Esophagus muscularis mucosa (tissue), 4 donors: Measurements from ENCODE around the gene ACAN. TPM values are rescaled to one million over a fixed set of nuclear protein-coding genes. Genes with fewer than 3 reads are reported as not detected.

Experiments
- DNase-seq: peaks from one replicate; pipeline ENCODE4 v3.0.0-alpha.2; 2017; ENCODE audit errors: extremely low spot score
- H3K27ac ChIP-seq, 4 donors: fragments of 200-600 bp; sonication (generic); replicated peaks in 1 of 4; 1 replicate in 3 of 4; 2 replicates in 1 of 4; pipeline ENCODE4 v1.5.1; 2016 to 2019; ENCODE audit warnings: mild to moderate bottlenecking in 1 of 4
- H3K27me3 ChIP-seq, 4 donors: fragments of 200-600 bp; sonication (generic); one replicate each; pipeline versions ENCODE4 v1.5.1 to v1.6.0; 2016 to 2019
- H3K36me3 ChIP-seq, 4 donors: fragments of 200-600 bp; sonication (generic); one replicate each; pipeline ENCODE4 v1.5.1; 2016 to 2019
- H3K4me1 ChIP-seq, 4 donors: fragments of 200-600 bp; sonication (generic); one replicate each; pipeline ENCODE4 v1.5.1; 2016 to 2019
- H3K4me3 ChIP-seq, 4 donors: fragments of 200-600 bp; sonication (generic); 1 replicate in 2 of 4; 2 replicates in 2 of 4; pipeline ENCODE4 v1.5.1; 2016 to 2019; ENCODE audit warnings: mild to moderate bottlenecking in 4 of 4, moderate library complexity in 1 of 4
- H3K9me3 ChIP-seq, 4 donors: fragments of 200-600 bp; sonication (generic); 1 replicate in 3 of 4; 2 replicates in 1 of 4; pipeline ENCODE4 v1.5.1; 2016 to 2019
- EP300 ChIP-seq: sonication (generic); formaldehyde crosslinking; IDR thresholded peaks from one replicate; pipeline ENCODE4 v1.6.1; 2017; ENCODE audit warnings: antibody characterized with exemption
- POLR2A ChIP-seq: fragments of 450-650 bp; IDR thresholded peaks from one replicate; pipeline ENCODE4 v1.6.1; 2017; ENCODE audit warnings: antibody characterized with exemption, moderate library complexity, mild to moderate bottlenecking, low read depth
- POLR2AphosphoS5 ChIP-seq, 2 donors: sonication (generic); formaldehyde crosslinking; IDR thresholded peaks; one replicate each; pipeline ENCODE4 v1.6.1; 2017; ENCODE audit warnings: antibody characterized with exemption in 2 of 2
- WGBS: methylation state at CpG from one replicate; pipeline ENCODE4 v1.1.5; 2018; 5-methylcytosine and 5-hydroxymethylcytosine counted together
- intact Hi-C: fragments of 100-400 bp; cut with DNase I; formaldehyde crosslinking; loops from one replicate; pipeline ENCODE4 v1.15.1; 2023
- total RNA-seq, 4 donors: library from RNA; depleted of rRNA; stranded (reverse); fragments of >200 nt; gene quantifications; one replicate each; pipeline versions ENCODE4 v1.1.0 to v1.2.1, GENCODE V29; 2016
- TF ChIP-seq, protein P1 (sequence below), 3 experiments: fragments of 200-600 bp in 2 of 3; fragments of 450-650 bp in 1 of 3; sonication (generic) in 2 of 3; IDR thresholded peaks; one replicate each; pipeline ENCODE4 v1.5.1; 2017 to 2019; ENCODE audit warnings: antibody characterized with exemption in 3 of 3, mild to moderate bottlenecking in 2 of 3, moderate library complexity in 1 of 3

The ACAN gene
- total RNA-seq, 4 donors from 2014 or later: under 0.01 to 0.11 (median 0.06) TPM; not detected in 1

DNA sequence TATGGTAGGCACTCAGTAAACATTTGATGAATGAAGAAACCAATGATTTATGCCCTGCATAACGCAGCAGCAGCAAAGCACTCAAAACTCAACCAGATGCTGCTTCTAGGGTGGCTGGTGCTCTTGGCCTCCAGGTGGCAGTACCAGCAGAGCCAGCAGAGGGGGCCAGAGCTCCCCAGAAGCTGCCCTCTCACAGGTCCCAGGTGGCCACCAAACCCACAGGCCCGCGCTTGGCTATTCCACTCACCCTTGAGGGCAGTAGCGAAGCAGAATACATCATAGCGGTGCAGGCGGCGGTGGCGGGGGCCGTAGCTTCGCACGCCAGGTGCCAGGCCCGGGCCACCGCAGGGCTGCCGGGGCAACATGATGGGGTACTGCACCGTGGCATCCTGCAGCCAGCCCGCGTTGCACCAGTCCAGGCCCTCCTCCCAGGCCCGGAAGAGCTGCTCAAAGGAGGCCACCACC, 75.5 kb downstream of the ACAN start:
- peaks cover 0 to 11% (median 2%) of the 10 kb centered on the region in 4 donors for H3K36me3 ChIP-seq
- peaks cover 0 to 10% (median 0%) of the 10 kb centered on the region in 4 donors for H3K27me3 ChIP-seq
- intact Hi-C loops: no loop called here
- DNase-seq: no peak
- H3K27ac ChIP-seq: no peak overlapping the region
- peaks cover 0 to 4% (median 2%) of the 10 kb centered on the region in 4 donors for H3K4me1 ChIP-seq
- H3K9me3 ChIP-seq: no peaks in the 10 kb centered on the region
- TF ChIP-seq, protein P1, sequence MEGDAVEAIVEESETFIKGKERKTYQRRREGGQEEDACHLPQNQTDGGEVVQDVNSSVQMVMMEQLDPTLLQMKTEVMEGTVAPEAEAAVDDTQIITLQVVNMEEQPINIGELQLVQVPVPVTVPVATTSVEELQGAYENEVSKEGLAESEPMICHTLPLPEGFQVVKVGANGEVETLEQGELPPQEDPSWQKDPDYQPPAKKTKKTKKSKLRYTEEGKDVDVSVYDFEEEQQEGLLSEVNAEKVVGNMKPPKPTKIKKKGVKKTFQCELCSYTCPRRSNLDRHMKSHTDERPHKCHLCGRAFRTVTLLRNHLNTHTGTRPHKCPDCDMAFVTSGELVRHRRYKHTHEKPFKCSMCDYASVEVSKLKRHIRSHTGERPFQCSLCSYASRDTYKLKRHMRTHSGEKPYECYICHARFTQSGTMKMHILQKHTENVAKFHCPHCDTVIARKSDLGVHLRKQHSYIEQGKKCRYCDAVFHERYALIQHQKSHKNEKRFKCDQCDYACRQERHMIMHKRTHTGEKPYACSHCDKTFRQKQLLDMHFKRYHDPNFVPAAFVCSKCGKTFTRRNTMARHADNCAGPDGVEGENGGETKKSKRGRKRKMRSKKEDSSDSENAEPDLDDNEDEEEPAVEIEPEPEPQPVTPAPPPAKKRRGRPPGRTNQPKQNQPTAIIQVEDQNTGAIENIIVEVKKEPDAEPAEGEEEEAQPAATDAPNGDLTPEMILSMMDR (IDR thresholded peaks at IDR 0.05): peak; percentile 41 to 68 (median 42)
- TF ChIP-seq POLR2AphosphoS5 (IDR thresholded peaks at IDR 0.05) (no peak), EP300 (no peak), POLR2A (no peak)
- 82% methylated on average over 12 of the region's 18 CpGs for WGBS
- no peak overlapping the region for H3K4me3 ChIP-seq

DNA sequence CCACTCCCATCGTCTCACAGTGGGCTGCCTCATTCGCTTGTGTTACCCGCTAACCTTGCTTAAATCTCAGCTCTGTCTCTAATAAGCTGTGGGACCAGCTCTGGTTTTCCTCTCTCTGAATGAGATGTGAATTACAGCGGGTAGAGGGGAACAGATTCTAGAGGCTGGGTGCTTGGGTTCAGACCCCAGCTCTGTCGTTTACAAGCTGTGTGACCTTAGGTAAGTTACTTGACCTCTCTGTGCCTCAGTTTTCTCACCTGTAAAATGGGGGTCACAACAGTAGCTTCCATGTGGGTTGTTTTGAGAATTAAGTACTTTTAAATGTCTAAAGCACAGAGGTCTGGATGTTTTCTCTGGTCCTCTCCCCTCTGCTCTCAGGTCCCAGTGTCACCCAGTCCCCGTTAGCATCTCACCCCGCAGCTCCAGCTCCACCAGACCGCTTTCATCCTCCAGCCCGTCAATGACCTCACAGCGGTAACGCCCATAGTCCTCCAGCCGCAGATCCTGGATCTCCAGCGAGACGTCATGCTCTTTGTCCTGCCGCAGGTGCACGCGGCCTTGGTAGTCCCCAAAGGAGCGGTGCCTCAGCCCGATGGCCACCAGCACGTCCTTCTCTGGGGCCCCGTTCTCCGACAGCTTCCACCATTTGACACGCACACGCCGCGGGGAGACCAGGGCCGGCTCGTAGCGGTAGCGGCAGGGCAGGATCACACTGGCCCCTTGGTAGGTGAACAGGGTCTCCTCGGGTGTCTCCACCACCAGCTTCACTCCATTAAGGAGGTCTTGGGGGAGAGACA, 77.9 kb downstream of the ACAN start:
- no peaks in the 10 kb centered on the region for H3K9me3 ChIP-seq
- TF ChIP-seq POLR2A (no peak), EP300 (no peak), POLR2AphosphoS5 (IDR thresholded peaks at IDR 0.05) (no peak)
- TF ChIP-seq, protein P1 (IDR thresholded peaks at IDR 0.05): no peak
- H3K36me3 ChIP-seq: peaks cover 0 to 11% (median 3%) of the 10 kb centered on the region in 4 donors
- DNase-seq: no peak
- no peak overlapping the region for H3K4me3 ChIP-seq
- H3K27me3 ChIP-seq: no peaks in the 10 kb centered on the region
- WGBS: 94% methylated on average over 31 of the region's 31 CpGs
- no peaks in the 10 kb centered on the region for H3K4me1 ChIP-seq
- no peak overlapping the region for H3K27ac ChIP-seq
- intact Hi-C loops: no loop called here

DNA sequence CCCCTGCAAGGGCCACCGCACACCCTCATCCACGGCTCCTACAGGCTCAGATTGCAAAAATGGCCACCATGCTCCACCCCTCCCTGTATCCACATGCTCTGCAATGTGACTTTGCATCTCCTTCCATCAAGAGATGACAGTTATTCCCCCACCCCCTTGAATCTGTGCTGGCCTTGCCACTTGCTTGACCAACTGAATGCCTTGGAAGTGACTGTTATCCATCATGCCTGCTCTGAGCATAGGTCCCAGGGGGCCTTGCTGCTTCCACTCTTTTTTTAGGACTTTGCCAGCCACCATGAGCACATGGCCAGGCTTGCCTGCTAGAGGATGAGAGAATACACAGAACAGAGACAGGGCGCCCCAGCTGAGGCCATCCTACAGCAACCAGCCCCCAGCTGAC, 78.5 kb downstream of the ACAN start:
- H3K9me3 ChIP-seq: no peaks in the 10 kb centered on the region
- intact Hi-C loops: no loop called here
- TF ChIP-seq EP300: no peak
- no peak for TF ChIP-seq POLR2AphosphoS5 (IDR thresholded peaks at IDR 0.05)
- TF ChIP-seq, protein P1 (IDR thresholded peaks at IDR 0.05): no peak
- TF ChIP-seq POLR2A: no peak
- peaks cover 0 to 11% (median 3%) of the 10 kb centered on the region in 4 donors for H3K36me3 ChIP-seq
- H3K27me3 ChIP-seq: no peaks in the 10 kb centered on the region
- 94% methylated on average over 3 of the region's 3 CpGs for WGBS
- no peak overlapping the region for H3K4me3 ChIP-seq
- no peak for DNase-seq
- H3K4me1 ChIP-seq: no peaks in the 10 kb centered on the region
- H3K27ac ChIP-seq: no peak overlapping the region

DNA sequence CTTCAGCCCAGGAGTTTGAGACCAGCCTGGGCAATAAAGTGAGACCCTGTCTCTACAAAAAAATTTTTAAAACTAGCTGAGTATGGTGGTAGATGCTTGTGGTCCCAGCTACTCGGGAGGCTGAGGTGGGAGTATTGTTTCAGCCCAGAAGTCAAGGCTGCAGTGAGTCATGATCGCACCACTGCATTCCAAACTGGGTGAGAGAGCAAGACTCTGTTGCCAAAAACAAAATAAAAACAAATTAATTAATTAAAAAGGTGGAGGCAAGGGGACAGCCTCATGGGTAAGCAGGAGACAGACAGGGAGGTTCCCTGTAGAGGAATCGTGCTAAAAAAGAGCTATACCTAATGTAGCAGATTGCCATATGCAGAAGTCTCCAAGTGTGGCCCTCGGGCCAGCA, 79.5 kb downstream of the ACAN start:
- Histone ChIP-seq H3K27ac (no peak overlapping the region), H3K4me3 (no peak overlapping the region), H3K4me1 (no peaks in the 10 kb centered on the region), H3K9me3 (no peaks in the 10 kb centered on the region), H3K36me3 (peaks cover 0 to 11% (median 3%) of the 10 kb centered on the region in 4 donors), H3K27me3 (no peaks in the 10 kb centered on the region)
- intact Hi-C loops: no loop called here
- TF ChIP-seq POLR2A (no peak), POLR2AphosphoS5 (IDR thresholded peaks at IDR 0.05) (no peak), EP300 (no peak)
- TF ChIP-seq, protein P1 (IDR thresholded peaks at IDR 0.05): no peak
- 89% methylated on average over 4 of the region's 4 CpGs for WGBS
- no peak for DNase-seq
